ENCODE data around the gene SLC9C2. TPM values are rescaled to one million over a fixed set of nuclear protein-coding genes. Genes with fewer than 3 reads are reported as not detected.

SLC9C2 gene
- total and polyA plus RNA-seq, 2 donors (not counting 1 experiment from before 2014, with no cell fraction given) = not detected

DNA sequence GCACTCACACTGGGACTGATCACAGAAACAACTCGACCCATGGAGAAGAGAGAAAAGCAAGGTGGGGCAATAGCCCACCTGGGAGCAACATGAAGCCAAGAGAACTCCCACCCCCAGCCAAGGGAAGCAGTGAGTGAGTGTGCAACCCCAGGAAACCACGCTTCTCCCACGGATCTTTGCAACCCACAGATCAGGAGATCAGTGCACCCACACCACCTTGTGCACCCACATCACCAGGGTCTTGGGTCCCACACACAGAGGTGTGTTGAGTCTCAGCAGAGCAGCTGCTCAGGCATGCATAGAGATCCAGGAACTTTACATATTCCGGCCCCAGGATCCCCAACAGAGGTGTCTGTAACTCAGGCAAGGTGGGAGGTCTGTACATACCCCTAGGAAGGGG, 143.0 kb downstream of the SLC9C2 start:
- Histone ChIP-seq H3K36me3 (ENCODE audit: control insufficient read depth, insufficient read depth, low read length) (peaks cover 2% of the 10 kb centered on the region), H3K27me3 (ENCODE audit: control insufficient read depth, insufficient read depth, low read length) (no peaks in the 10 kb centered on the region), H3K27ac (ENCODE audit: insufficient read depth, low read length) (no peak overlapping the region), H3K4me1 (ENCODE audit: control insufficient read depth, extremely low read depth, insufficient read depth, low read length) (no peaks in the 10 kb centered on the region), H3K9ac (ENCODE audit: insufficient read depth, low read length) (no peak overlapping the region), H4K20me1 (ENCODE audit: control insufficient read depth, extremely low read depth, insufficient read depth, low read length) (no peaks in the 10 kb centered on the region), H3K9me3 (ENCODE audit: control insufficient read depth, insufficient read depth, low read depth, low read length) (no peaks in the 10 kb centered on the region), H3K79me2 (ENCODE audit: control insufficient read depth, insufficient read depth, low read length) (no peaks in the 10 kb centered on the region), H3K4me3 (replicated peaks in 1 of 4; ENCODE audit: control extremely low read depth in 1 of 4, insufficient read depth in 1 of 4, low read depth in 3 of 4, low read length in 4 of 4) (no peak overlapping the region), H3K4me2 (ENCODE audit: extremely low read depth, insufficient read depth, low read length) (no peak overlapping the region), H2AFZ (ENCODE audit: low read length) (no peak overlapping the region)
- TF ChIP-seq, protein P1, sequence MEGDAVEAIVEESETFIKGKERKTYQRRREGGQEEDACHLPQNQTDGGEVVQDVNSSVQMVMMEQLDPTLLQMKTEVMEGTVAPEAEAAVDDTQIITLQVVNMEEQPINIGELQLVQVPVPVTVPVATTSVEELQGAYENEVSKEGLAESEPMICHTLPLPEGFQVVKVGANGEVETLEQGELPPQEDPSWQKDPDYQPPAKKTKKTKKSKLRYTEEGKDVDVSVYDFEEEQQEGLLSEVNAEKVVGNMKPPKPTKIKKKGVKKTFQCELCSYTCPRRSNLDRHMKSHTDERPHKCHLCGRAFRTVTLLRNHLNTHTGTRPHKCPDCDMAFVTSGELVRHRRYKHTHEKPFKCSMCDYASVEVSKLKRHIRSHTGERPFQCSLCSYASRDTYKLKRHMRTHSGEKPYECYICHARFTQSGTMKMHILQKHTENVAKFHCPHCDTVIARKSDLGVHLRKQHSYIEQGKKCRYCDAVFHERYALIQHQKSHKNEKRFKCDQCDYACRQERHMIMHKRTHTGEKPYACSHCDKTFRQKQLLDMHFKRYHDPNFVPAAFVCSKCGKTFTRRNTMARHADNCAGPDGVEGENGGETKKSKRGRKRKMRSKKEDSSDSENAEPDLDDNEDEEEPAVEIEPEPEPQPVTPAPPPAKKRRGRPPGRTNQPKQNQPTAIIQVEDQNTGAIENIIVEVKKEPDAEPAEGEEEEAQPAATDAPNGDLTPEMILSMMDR (conservative IDR thresholded peaks at IDR 0.05 in 1 of 2, IDR thresholded peaks at IDR 0.05 in 1 of 2; ENCODE audit: low read depth in 1 of 2, low read length in 2 of 2) = no peak
- TF ChIP-seq EZH2 (IDR thresholded peaks at IDR 0.05; ENCODE audit: low read length, missing control alignments) = no peak
- DNase-seq (ENCODE audit: low read depth in 2 of 2) = no peak

DNA sequence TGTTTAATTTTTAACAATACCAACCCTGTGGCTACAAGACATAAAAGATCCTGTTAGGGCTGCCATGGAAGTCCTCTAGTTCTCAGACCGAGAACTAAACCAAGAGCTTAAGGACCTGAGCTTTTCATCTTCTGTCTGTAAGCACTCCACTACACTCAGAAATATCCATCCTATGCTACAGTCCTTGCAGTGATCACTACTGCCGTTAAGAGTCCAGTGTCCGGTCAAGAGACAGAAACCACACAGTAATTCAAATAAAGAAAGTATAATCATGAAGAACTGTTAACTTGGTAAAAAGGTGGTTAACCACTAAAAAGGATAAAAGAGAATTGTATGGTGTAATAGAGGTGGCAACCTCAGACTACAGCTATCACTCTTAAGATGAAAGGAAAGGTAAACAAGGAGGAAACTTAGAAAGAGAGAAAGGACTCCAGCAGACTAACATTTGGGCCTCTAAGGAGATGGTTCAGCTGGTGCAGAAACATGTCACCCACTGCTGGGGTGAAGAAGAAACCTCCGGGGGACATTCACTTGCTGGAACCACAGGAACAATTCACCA, 147.8 kb downstream of the SLC9C2 start:
- Histone ChIP-seq H3K27ac (ENCODE audit: insufficient read depth, low read length) (no peak overlapping the region), H3K9me3 (ENCODE audit: control insufficient read depth, insufficient read depth, low read depth, low read length) (no peaks in the 10 kb centered on the region), H3K9ac (ENCODE audit: insufficient read depth, low read length) (no peak overlapping the region), H3K4me3 (replicated peaks in 1 of 4; ENCODE audit: control extremely low read depth in 1 of 4, insufficient read depth in 1 of 4, low read depth in 3 of 4, low read length in 4 of 4) (no peak overlapping the region), H4K20me1 (ENCODE audit: control insufficient read depth, extremely low read depth, insufficient read depth, low read length) (no peaks in the 10 kb centered on the region), H3K79me2 (ENCODE audit: control insufficient read depth, insufficient read depth, low read length) (no peaks in the 10 kb centered on the region), H3K27me3 (ENCODE audit: control insufficient read depth, insufficient read depth, low read length) (no peaks in the 10 kb centered on the region), H3K4me2 (ENCODE audit: extremely low read depth, insufficient read depth, low read length) (no peak overlapping the region), H3K4me1 (ENCODE audit: control insufficient read depth, extremely low read depth, insufficient read depth, low read length) (peaks cover 2% of the 10 kb centered on the region), H2AFZ (ENCODE audit: low read length) (no peak overlapping the region), H3K36me3 (ENCODE audit: control insufficient read depth, insufficient read depth, low read length) (no peaks in the 10 kb centered on the region)
- no peak for DNase-seq (ENCODE audit: low read depth in 2 of 2)
- TF ChIP-seq EZH2 (IDR thresholded peaks at IDR 0.05; ENCODE audit: low read length, missing control alignments) = no peak
- TF ChIP-seq, protein P1 (conservative IDR thresholded peaks at IDR 0.05 in 1 of 2, IDR thresholded peaks at IDR 0.05 in 1 of 2; ENCODE audit: low read depth in 1 of 2, low read length in 2 of 2) = no peak

DNA sequence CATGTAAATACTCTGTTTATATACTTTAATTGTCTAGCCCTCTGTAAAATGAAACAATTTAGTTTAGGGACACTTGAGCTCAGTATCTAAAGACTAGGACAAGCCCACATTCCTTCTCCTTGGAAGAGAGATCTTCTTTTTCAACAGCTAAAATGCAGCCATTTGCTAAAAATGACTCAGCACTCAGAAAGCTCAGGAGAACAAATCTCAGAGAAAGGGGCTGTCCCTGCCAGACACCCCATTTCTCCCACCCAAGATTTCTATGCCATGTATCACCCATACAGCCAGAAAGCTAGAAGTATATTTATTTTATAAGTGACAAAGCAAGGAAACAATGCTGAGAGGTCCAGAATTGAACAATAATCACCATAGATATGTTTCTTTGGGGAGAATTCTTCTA, 148.9 kb downstream of the SLC9C2 start:
- H3K79me2 ChIP-seq (ENCODE audit: control insufficient read depth, insufficient read depth, low read length) = no peaks in the 10 kb centered on the region
- no peak overlapping the region for H2AFZ ChIP-seq (ENCODE audit: low read length)
- H3K27ac ChIP-seq (ENCODE audit: insufficient read depth, low read length) = peak overlapping the region; percentile 5
- H3K27me3 ChIP-seq (ENCODE audit: control insufficient read depth, insufficient read depth, low read length) = no peaks in the 10 kb centered on the region
- peaks cover 2% of the 10 kb centered on the region for H3K4me1 ChIP-seq (ENCODE audit: control insufficient read depth, extremely low read depth, insufficient read depth, low read length)
- no peaks in the 10 kb centered on the region for H3K9me3 ChIP-seq (ENCODE audit: control insufficient read depth, insufficient read depth, low read depth, low read length)
- H3K36me3 ChIP-seq (ENCODE audit: control insufficient read depth, insufficient read depth, low read length) = no peaks in the 10 kb centered on the region
- no peak overlapping the region for H3K4me3 ChIP-seq (replicated peaks in 1 of 4; ENCODE audit: control extremely low read depth in 1 of 4, insufficient read depth in 1 of 4, low read depth in 3 of 4, low read length in 4 of 4)
- TF ChIP-seq, protein P1 (conservative IDR thresholded peaks at IDR 0.05 in 1 of 2, IDR thresholded peaks at IDR 0.05 in 1 of 2; ENCODE audit: low read depth in 1 of 2, low read length in 2 of 2) = no peak
- no peak overlapping the region for H3K9ac ChIP-seq (ENCODE audit: insufficient read depth, low read length)
- H4K20me1 ChIP-seq (ENCODE audit: control insufficient read depth, extremely low read depth, insufficient read depth, low read length) = no peaks in the 10 kb centered on the region
- H3K4me2 ChIP-seq (ENCODE audit: extremely low read depth, insufficient read depth, low read length) = no peak overlapping the region
- peak in 1 of 2 donors; percentile 70 for DNase-seq (ENCODE audit: low read depth in 2 of 2)
